OCI-LY7 (cell line): ENCODE results near the gene MGAT4C.

Source experiments
- CTCF ChIP-seq: fragments of 200-600 bp; sonication (generic); conservative IDR thresholded peaks from 2 replicates; pipeline ENCODE4 v1.5.1; 2014; ENCODE audit warnings: mild to moderate bottlenecking, antibody characterized with exemption, low read length, moderate library complexity, mixed read lengths
- EZH2phosphoT487 ChIP-seq: fragments of 200-600 bp; sonication (generic); IDR thresholded peaks from 2 replicates; pipeline ENCODE4 v1.6.1; 2018; ENCODE audit warnings: low read depth, borderline replicate concordance, mild to moderate bottlenecking, mixed run types, antibody characterized with exemption, low read length, moderate library complexity, mixed read lengths

GRCh38 chr12:86018361-86018760, 237.8 kb downstream of the MGAT4C start:
- TF ChIP-seq CTCF: no peak
- TF ChIP-seq EZH2phosphoT487: no peak
